SK-N-SH treated with all-trans-retinoic acid at 6 μM for 48 hours (cell line): ENCODE data around the gene ZBTB16.

Experiments used
- ATAC-seq: fragments of 200-7000 bp; cut with Tn5 transposase; 3 replicates; pipeline ENCODE4 v1.9.1; 2020; ENCODE audit warnings: mild to moderate bottlenecking, moderate library complexity
- ARNTL ChIP-seq: fragments of 450-650 bp; formaldehyde crosslinking; IDR thresholded peaks from 2 replicates; pipeline ENCODE4 v1.5.0; 2020; ENCODE audit warnings: low read depth, mild to moderate bottlenecking, moderate library complexity, borderline replicate concordance
- BACH2 ChIP-seq: fragments of 250-450 bp; sonication (Bioruptor Pico); IDR thresholded peaks from 2 replicates; pipeline ENCODE4 v1.9.0; 2021; ENCODE audit warnings: mild to moderate bottlenecking, borderline replicate concordance
- CSDC2 ChIP-seq: fragments of 250-450 bp; sonication (Bioruptor Pico); IDR thresholded peaks from 2 replicates; pipeline ENCODE4 v1.5.0; 2020; ENCODE audit warnings: mild to moderate bottlenecking, moderate library complexity
- ESRRG ChIP-seq: fragments of 250-450 bp; sonication (Bioruptor Pico); IDR thresholded peaks from 2 replicates; pipeline ENCODE4 v1.6.1; 2021; ENCODE audit warnings: mild to moderate bottlenecking
- GLIS3 ChIP-seq: fragments of 250-450 bp; sonication (Bioruptor Pico); IDR thresholded peaks from 2 replicates; pipeline ENCODE4 v1.5.0; 2020; ENCODE audit warnings: mild to moderate bottlenecking, moderate library complexity
- ISL1 ChIP-seq: fragments of 250-450 bp; sonication (Bioruptor Pico); IDR thresholded peaks from 2 replicates; pipeline ENCODE4 v2.1.2; 2022; ENCODE audit warnings: mild to moderate bottlenecking, moderate library complexity
- OSR1 ChIP-seq: fragments of 250-450 bp; sonication (Bioruptor Pico); IDR thresholded peaks from 2 replicates; pipeline ENCODE4 v1.8.0; 2022; ENCODE audit warnings: moderate library complexity, mild to moderate bottlenecking, inconsistent platforms
- PATZ1 ChIP-seq: fragments of 250-450 bp; sonication (Bioruptor Pico); IDR thresholded peaks from 2 replicates; pipeline ENCODE4 v1.8.0; 2020; ENCODE audit warnings: mild to moderate bottlenecking, moderate library complexity, borderline replicate concordance
- PPARA ChIP-seq: fragments of 250-450 bp; sonication (Bioruptor Pico); IDR thresholded peaks from 2 replicates; pipeline ENCODE4 v1.5.0; 2020; ENCODE audit warnings: mild to moderate bottlenecking, borderline replicate concordance
- RARB ChIP-seq: fragments of 250-450 bp; sonication (Bioruptor Pico); IDR thresholded peaks from 2 replicates; pipeline ENCODE4 v1.8.0; 2021; ENCODE audit warnings: mild to moderate bottlenecking, moderate library complexity
- SNAI2 ChIP-seq: fragments of 250-450 bp; sonication (Bioruptor Pico); IDR thresholded peaks from 2 replicates; pipeline ENCODE4 v1.5.0; 2020; ENCODE audit warnings: mild to moderate bottlenecking, moderate library complexity
- TCF4 ChIP-seq: fragments of 250-450 bp; sonication (Bioruptor Pico); IDR thresholded peaks from 2 replicates; pipeline ENCODE4 v1.8.0; 2021; ENCODE audit warnings: mild to moderate bottlenecking, moderate library complexity, borderline replicate concordance
- TOX ChIP-seq: fragments of 250-450 bp; sonication (Bioruptor Pico); IDR thresholded peaks from 2 replicates; pipeline ENCODE4 v1.8.0; 2021; ENCODE audit warnings: mild to moderate bottlenecking, moderate library complexity, borderline replicate concordance
- ZC3H10 ChIP-seq: fragments of 250-450 bp; sonication (Bioruptor Pico); IDR thresholded peaks from 2 replicates; pipeline ENCODE4 v1.5.1; 2021; ENCODE audit warnings: mild to moderate bottlenecking, moderate library complexity
- ZFP3 ChIP-seq: fragments of 250-450 bp; sonication (Bioruptor Pico); IDR thresholded peaks from 2 replicates; pipeline ENCODE4 v1.5.0; 2020; ENCODE audit warnings: mild to moderate bottlenecking, moderate library complexity
- ZNF565 ChIP-seq: fragments of 450-650 bp; formaldehyde crosslinking; conservative IDR thresholded peaks from 2 replicates; pipeline ENCODE4 v1.5.0; 2020; ENCODE audit warnings: low read depth, mild to moderate bottlenecking, moderate library complexity
- ZNF70 ChIP-seq: fragments of 450-650 bp; formaldehyde crosslinking; IDR thresholded peaks from 2 replicates; pipeline ENCODE4 v1.5.0; 2020; ENCODE audit warnings: mild to moderate bottlenecking, moderate library complexity
- ZNF8 ChIP-seq: fragments of 450-650 bp; formaldehyde crosslinking; IDR thresholded peaks from 2 replicates; pipeline ENCODE4 v1.5.0; 2020; ENCODE audit warnings: mild to moderate bottlenecking, moderate library complexity
- TF ChIP-seq, protein P1 (sequence below): fragments of 250-450 bp; sonication (Bioruptor Pico); IDR thresholded peaks from 2 replicates; pipeline ENCODE4 v1.5.1; 2021; ENCODE audit warnings: mild to moderate bottlenecking, moderate library complexity
- TF ChIP-seq, protein P2 (sequence below): fragments of 250-450 bp; sonication (Bioruptor Pico); IDR thresholded peaks from 2 replicates; pipeline ENCODE4 v1.8.0; 2021; ENCODE audit warnings: low read depth, mild to moderate bottlenecking, moderate library complexity, borderline replicate concordance
- TF ChIP-seq, protein P3 (sequence below): fragments of 250-450 bp; sonication (Bioruptor Pico); IDR thresholded peaks from 2 replicates; pipeline ENCODE4 v1.5.0; 2020; ENCODE audit warnings: mild to moderate bottlenecking, moderate library complexity
- TF ChIP-seq, protein P4 (sequence below): fragments of 250-450 bp; sonication (Bioruptor Pico); IDR thresholded peaks from 2 replicates; pipeline ENCODE4 v1.5.1; 2020; ENCODE audit warnings: low read depth, mild to moderate bottlenecking, moderate library complexity

The ZBTB16 gene

DNA sequence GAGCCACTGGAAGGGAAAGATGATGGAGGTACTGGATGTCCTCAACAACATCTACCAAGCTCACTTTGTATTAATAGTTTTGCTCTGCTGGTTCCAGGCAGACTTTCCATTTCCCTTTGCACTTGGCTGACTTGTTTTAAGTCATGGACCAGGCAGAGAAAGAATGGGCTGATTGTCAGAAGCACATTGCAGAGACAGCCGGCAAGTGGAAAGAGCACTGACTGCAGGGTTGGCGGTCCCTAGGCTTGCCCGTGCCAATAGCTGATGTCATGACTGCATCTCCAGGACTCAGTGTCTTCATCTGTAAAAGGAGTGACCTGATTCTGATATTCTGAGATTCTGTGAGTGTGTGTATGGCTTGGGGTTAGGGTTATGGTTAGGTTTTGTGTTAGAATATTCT is 215.8 kb downstream of the ZBTB16 start:
- TF ChIP-seq ZC3H10 (CRISPR knock-in tag) (no peak), ZNF565 (no peak), BACH2 (no peak), OSR1 (CRISPR knock-in tag) (no peak), PATZ1 (no peak), ARNTL (CRISPR knock-in tag) (no peak), RARB (CRISPR knock-in tag) (no peak), PPARA (CRISPR knock-in tag) (no peak), TCF4 (no peak), SNAI2 (CRISPR knock-in tag) (no peak), ZNF70 (CRISPR knock-in tag) (no peak), CSDC2 (CRISPR knock-in tag) (no peak), ZFP3 (CRISPR knock-in tag) (no peak), TOX (CRISPR knock-in tag) (no peak)
- TF ChIP-seq, protein P1, sequence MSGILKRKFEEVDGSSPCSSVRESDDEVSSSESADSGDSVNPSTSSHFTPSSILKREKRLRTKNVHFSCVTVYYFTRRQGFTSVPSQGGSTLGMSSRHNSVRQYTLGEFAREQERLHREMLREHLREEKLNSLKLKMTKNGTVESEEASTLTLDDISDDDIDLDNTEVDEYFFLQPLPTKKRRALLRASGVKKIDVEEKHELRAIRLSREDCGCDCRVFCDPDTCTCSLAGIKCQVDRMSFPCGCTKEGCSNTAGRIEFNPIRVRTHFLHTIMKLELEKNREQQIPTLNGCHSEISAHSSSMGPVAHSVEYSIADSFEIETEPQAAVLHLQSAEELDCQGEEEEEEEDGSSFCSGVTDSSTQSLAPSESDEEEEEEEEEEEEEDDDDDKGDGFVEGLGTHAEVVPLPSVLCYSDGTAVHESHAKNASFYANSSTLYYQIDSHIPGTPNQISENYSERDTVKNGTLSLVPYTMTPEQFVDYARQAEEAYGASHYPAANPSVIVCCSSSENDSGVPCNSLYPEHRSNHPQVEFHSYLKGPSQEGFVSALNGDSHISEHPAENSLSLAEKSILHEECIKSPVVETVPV (CRISPR knock-in tag): no peak
- no peak for ATAC-seq

DNA sequence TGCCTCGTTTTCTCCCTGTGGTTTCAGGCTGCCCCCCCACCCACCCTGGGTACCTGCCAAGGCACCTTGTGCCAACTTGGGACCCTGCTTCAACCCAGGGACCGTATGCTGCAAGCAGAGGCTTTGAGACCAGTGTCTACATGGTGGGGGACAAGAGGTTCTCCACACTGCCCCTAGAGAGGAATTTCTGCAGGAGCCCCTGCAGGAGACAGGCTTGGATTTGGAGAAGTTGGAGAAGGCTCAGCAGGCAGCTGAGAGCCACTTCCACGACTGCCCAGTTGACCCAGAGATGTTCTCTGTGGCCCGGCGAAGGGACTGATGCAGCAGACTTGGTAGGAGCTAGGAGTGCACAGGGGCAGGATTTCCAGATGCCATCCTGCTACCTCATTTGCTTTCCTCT is 216.6 kb downstream of the ZBTB16 start:
- TF ChIP-seq PATZ1 (no peak), TOX (CRISPR knock-in tag) (no peak), CSDC2 (CRISPR knock-in tag) (no peak), TCF4 (no peak), ZNF565 (no peak), ARNTL (CRISPR knock-in tag) (no peak), BACH2 (no peak), ISL1 (CRISPR knock-in tag) (no peak), OSR1 (CRISPR knock-in tag) (no peak), ESRRG (CRISPR knock-in tag) (no peak), SNAI2 (CRISPR knock-in tag) (no peak), ZNF70 (CRISPR knock-in tag) (no peak), PPARA (CRISPR knock-in tag) (no peak), ZFP3 (CRISPR knock-in tag) (no peak), ZC3H10 (CRISPR knock-in tag) (no peak), GLIS3 (CRISPR knock-in tag) (no peak), ZNF8 (CRISPR knock-in tag) (no peak)
- TF ChIP-seq, protein P2, sequence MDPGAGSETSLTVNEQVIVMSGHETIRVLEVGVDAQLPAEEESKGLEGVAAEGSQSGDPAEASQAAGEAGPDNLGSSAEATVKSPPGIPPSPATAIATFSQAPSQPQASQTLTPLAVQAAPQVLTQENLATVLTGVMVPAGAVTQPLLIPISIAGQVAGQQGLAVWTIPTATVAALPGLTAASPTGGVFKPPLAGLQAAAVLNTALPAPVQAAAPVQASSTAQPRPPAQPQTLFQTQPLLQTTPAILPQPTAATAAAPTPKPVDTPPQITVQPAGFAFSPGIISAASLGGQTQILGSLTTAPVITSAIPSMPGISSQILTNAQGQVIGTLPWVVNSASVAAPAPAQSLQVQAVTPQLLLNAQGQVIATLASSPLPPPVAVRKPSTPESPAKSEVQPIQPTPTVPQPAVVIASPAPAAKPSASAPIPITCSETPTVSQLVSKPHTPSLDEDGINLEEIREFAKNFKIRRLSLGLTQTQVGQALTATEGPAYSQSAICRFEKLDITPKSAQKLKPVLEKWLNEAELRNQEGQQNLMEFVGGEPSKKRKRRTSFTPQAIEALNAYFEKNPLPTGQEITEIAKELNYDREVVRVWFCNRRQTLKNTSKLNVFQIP (CRISPR knock-in tag): no peak
- TF ChIP-seq, protein P3, sequence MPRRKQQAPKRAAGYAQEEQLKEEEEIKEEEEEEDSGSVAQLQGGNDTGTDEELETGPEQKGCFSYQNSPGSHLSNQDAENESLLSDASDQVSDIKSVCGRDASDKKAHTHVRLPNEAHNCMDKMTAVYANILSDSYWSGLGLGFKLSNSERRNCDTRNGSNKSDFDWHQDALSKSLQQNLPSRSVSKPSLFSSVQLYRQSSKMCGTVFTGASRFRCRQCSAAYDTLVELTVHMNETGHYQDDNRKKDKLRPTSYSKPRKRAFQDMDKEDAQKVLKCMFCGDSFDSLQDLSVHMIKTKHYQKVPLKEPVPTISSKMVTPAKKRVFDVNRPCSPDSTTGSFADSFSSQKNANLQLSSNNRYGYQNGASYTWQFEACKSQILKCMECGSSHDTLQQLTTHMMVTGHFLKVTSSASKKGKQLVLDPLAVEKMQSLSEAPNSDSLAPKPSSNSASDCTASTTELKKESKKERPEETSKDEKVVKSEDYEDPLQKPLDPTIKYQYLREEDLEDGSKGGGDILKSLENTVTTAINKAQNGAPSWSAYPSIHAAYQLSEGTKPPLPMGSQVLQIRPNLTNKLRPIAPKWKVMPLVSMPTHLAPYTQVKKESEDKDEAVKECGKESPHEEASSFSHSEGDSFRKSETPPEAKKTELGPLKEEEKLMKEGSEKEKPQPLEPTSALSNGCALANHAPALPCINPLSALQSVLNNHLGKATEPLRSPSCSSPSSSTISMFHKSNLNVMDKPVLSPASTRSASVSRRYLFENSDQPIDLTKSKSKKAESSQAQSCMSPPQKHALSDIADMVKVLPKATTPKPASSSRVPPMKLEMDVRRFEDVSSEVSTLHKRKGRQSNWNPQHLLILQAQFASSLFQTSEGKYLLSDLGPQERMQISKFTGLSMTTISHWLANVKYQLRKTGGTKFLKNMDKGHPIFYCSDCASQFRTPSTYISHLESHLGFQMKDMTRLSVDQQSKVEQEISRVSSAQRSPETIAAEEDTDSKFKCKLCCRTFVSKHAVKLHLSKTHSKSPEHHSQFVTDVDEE (CRISPR knock-in tag): no peak
- TF ChIP-seq, protein P4, sequence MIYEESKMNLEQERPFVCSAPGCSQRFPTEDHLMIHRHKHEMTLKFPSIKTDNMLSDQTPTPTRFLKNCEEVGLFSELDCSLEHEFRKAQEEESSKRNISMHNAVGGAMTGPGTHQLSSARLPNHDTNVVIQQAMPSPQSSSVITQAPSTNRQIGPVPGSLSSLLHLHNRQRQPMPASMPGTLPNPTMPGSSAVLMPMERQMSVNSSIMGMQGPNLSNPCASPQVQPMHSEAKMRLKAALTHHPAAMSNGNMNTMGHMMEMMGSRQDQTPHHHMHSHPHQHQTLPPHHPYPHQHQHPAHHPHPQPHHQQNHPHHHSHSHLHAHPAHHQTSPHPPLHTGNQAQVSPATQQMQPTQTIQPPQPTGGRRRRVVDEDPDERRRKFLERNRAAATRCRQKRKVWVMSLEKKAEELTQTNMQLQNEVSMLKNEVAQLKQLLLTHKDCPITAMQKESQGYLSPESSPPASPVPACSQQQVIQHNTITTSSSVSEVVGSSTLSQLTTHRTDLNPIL (CRISPR knock-in tag): no peak
- TF ChIP-seq, all 23 proteins: peak for 0
- no peak for ATAC-seq
